ENCODE results near the gene TMEM100. TPM values are rescaled to one million over a fixed set of nuclear protein-coding genes. Genes with fewer than 3 reads are reported as not detected.
A peak's percentile ranks its signal among the peaks of the same experiment; 100 is the strongest.

The TMEM100 gene
- total RNA-seq, 4 donors from 2014 or later: 0.39 to 87.9 (median 6.1) TPM

DNA sequence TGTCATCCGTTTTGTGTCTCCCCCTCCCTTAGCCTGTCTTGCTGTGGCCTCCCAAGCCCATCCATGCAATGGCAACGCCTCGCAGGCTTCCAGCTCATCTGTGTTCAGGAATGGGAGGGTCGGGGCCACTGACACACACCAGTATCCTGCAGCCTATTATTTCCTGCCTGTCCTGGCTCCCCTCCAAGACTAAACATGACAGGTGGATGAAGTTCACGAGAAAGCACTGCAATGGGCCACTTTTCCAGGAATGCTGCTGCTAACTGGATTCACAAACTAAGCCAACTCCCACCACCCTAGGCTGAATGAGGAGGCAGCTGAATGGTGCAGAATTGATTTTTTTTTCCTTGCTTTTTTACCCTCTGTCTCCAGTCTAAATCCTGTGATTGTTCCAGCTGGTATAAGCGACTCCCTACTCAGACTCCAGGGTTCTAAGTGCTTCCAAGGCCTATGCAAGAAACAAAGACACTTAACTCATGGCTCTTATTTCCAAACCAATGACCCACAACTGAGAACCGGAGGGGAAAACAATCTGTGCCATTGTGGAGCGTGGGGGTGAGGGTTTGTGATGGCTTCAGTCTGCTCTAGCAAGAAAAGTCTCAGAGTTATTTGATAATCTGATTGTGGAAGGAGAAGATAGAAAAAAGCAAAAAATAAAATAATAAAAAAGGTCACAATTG is 23.3 kb downstream of the TMEM100 start:
- ATAC-seq (no peak), DNase-seq (no peak)
- no peak for TF ChIP-seq POLR2A (IDR thresholded peaks at IDR 0.05)
- TF ChIP-seq, protein P1, sequence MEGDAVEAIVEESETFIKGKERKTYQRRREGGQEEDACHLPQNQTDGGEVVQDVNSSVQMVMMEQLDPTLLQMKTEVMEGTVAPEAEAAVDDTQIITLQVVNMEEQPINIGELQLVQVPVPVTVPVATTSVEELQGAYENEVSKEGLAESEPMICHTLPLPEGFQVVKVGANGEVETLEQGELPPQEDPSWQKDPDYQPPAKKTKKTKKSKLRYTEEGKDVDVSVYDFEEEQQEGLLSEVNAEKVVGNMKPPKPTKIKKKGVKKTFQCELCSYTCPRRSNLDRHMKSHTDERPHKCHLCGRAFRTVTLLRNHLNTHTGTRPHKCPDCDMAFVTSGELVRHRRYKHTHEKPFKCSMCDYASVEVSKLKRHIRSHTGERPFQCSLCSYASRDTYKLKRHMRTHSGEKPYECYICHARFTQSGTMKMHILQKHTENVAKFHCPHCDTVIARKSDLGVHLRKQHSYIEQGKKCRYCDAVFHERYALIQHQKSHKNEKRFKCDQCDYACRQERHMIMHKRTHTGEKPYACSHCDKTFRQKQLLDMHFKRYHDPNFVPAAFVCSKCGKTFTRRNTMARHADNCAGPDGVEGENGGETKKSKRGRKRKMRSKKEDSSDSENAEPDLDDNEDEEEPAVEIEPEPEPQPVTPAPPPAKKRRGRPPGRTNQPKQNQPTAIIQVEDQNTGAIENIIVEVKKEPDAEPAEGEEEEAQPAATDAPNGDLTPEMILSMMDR (IDR thresholded peaks at IDR 0.05 in 4 of 5, conservative IDR thresholded peaks at IDR 0.05 in 1 of 5): no peak

DNA sequence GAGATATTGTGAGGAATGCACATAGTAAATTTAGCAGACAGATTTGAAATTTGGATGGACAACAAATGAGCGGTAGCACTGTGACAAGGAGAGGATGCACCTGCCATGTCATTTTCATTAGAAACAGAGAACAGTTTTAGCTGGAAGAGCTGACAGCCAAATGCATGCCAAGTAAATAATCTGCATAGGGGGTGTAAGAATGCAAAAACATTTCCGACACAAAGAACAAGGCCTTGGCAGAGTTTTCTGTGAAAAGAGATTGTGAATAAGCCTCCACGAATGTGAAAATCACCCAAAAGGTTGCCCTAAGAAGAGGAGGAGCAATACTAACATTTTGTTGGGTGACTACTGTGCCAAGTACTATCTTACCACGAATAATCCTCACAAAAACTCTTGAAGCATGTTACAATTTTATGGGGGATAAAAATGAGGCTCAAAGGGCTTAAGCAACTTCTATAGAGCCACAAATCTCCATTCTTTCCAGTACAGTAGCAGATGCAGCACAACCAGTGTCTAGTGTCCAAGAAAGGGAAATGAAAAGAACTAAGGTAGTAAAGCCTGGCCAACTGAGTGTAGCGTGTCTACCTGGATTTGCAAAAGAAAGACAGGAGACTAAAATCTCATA is 28.3 kb downstream of the TMEM100 start:
- Histone ChIP-seq H3K27ac (no peak overlapping the region), H3K9me3 (no peaks in the 10 kb centered on the region), H3K36me3 (no peaks in the 10 kb centered on the region), H3K4me3 (no peak overlapping the region), H3K4me1 (peaks cover 0 to 6% of the 10 kb centered on the region in 2 donors), H3K27me3 (no peaks in the 10 kb centered on the region)
- TF ChIP-seq, protein P1 (IDR thresholded peaks at IDR 0.05 in 4 of 5, conservative IDR thresholded peaks at IDR 0.05 in 1 of 5): no peak
- no peak for TF ChIP-seq POLR2A (IDR thresholded peaks at IDR 0.05)
- in situ Hi-C loops (cut with MboI; ENCODE audit: low sequenced_read_pairs in 4 of 4): no loop called here
- intact Hi-C loops (cut with DNase I; ENCODE audit: low total_unique reads): no loop called here
- ATAC-seq (no peak), DNase-seq (no peak)

More for the DNA sequence above, 23.3 kb downstream of the TMEM100 start:
- in situ Hi-C loops (cut with MboI; ENCODE audit: low sequenced_read_pairs in 4 of 4) (no loop called here), intact Hi-C loops (cut with DNase I; ENCODE audit: low total_unique reads) (no loop called here)
- peaks cover 0 to 3% (median 0%) of the 10 kb centered on the region in 3 donors for H3K27me3 ChIP-seq
- H3K36me3 ChIP-seq: no peaks in the 10 kb centered on the region
- no peak overlapping the region for H3K4me3 ChIP-seq
- no peak overlapping the region for H3K27ac ChIP-seq
- peaks cover 0 to 3% (median 0%) of the 10 kb centered on the region in 3 donors for H3K9me3 ChIP-seq
- H3K4me1 ChIP-seq: no peaks in the 10 kb centered on the region

DNA sequence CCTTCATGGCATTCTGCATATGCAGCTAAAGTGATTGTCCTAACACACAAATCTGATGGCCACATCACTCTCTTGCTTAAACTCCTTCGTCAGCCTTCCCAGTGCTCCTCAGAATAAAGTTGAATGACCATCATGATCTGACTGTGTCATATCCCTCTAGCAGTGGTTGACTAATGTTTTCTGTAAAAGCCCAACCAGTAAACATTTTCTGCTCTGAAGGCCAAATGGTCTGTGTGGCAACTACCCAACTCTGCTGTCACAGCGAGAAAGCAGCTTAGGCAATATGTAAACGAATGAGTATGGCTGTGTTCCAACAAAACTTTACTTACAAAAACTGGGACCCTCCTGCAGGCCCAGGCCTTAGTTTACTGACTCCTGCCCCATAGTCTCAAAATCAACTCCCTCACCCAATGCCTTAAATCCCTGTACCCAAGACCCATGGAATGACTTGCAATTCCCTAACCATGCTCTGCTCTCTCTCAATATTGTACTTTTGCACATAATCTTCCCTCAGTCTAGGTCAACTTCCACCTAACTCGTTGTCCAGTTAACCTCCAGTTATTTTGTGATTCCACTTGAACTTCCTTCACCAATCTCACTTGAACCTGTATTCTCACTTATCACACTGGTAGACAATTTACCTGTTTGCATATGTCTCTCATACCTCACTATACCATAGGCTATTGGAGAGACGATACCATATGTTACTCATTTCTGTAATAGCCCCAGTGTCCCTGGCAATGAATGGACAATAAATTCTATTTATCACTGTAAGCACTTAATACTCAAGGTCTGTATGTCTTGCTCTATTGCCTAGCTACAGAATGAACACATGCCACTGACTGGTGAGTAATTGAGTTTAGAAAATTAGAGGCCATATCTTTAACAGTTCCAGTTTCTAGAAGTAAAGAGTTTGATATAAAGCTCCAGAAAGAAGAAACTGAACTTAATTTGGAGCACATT is 29.1 kb downstream of the TMEM100 start:
- ATAC-seq (peak; percentile 46 to 60), DNase-seq (peak in 1 of 2 donors; percentile 34)
- in situ Hi-C loops (cut with MboI; ENCODE audit: low sequenced_read_pairs in 4 of 4) (no loop called here), intact Hi-C loops (cut with DNase I; ENCODE audit: low total_unique reads) (no loop called here)
- Histone ChIP-seq H3K27ac (no peak overlapping the region), H3K27me3 (no peaks in the 10 kb centered on the region), H3K36me3 (no peaks in the 10 kb centered on the region), H3K9me3 (no peaks in the 10 kb centered on the region), H3K4me1 (peaks cover 0 to 6% of the 10 kb centered on the region in 2 donors), H3K4me3 (no peak overlapping the region)
- no peak for TF ChIP-seq POLR2A (IDR thresholded peaks at IDR 0.05)
- TF ChIP-seq, protein P1 (IDR thresholded peaks at IDR 0.05 in 4 of 5, conservative IDR thresholded peaks at IDR 0.05 in 1 of 5): no peak

DNA sequence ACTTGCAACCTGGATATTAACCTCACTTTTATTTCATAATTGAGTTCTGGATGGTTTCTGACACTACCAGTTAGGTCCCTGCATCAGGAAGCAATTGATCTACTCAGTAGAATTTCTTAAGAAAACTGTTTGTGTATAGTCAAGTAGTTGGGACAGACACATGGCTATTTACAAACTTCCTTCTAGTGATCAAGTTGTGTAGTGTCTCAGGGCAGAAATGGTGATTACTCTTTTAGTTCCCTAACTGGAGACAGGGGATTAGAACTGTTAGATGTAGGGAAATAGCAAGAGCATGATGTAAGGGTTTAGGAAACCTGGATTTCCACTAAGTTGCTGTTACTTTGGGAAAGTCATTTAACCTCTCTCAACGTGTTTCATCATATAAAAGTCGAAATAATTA is 30.4 kb downstream of the TMEM100 start:
- intact Hi-C loops (cut with DNase I; ENCODE audit: low total_unique reads) (no loop called here), in situ Hi-C loops (cut with MboI; ENCODE audit: low sequenced_read_pairs in 4 of 4) (no loop called here)
- Histone ChIP-seq H3K27ac (no peak overlapping the region), H3K36me3 (no peaks in the 10 kb centered on the region), H3K27me3 (no peaks in the 10 kb centered on the region), H3K4me1 (peaks cover 0 to 6% of the 10 kb centered on the region in 2 donors), H3K4me3 (no peak overlapping the region), H3K9me3 (no peaks in the 10 kb centered on the region)
- TF ChIP-seq POLR2A (IDR thresholded peaks at IDR 0.05): no peak
- TF ChIP-seq, protein P1 (IDR thresholded peaks at IDR 0.05 in 4 of 5, conservative IDR thresholded peaks at IDR 0.05 in 1 of 5): no peak
- ATAC-seq (no peak), DNase-seq (no peak)
